ENCODE data around the gene SNX8. TPM values are rescaled to one million over a fixed set of nuclear protein-coding genes. Genes with fewer than 3 reads are reported as not detected.

Gene SNX8
- total RNA-seq, 4 donors from 2014 or later, result 16.0 to 63.3 (median 31.6) TPM

- TF ChIP-seq CTCF (IDR thresholded peaks at IDR 0.05; ENCODE audit: low read depth), result no peak
Measured at GRCh38 chr7:2357165-2357564, 42.9 kb upstream of the SNX8 start.

GRCh38 chr7:2355705-2356008 is 41.4 kb upstream of the SNX8 start:
- TF ChIP-seq CTCF (IDR thresholded peaks at IDR 0.05; ENCODE audit: low read depth), result no peak

GRCh38 chr7:2354939-2355704 is 40.9 kb upstream of the SNX8 start:
- TF ChIP-seq CTCF (IDR thresholded peaks at IDR 0.05; ENCODE audit: low read depth), result no peak

- TF ChIP-seq CTCF (IDR thresholded peaks at IDR 0.05; ENCODE audit: low read depth), result no peak
Measured at GRCh38 chr7:2354186-2354938, 40.1 kb upstream of the SNX8 start, which contains the start of gene EIF3B. Gene EIF3B (plus strand): TSS chr7:2354827. CDS start chr7:2354922, 95 bp downstream.

- no peak for TF ChIP-seq CTCF (IDR thresholded peaks at IDR 0.05; ENCODE audit: low read depth)
Measured at GRCh38 chr7:2353936-2354185, 39.6 kb upstream of the SNX8 start.

GRCh38 chr7:2353113-2353935 is 39.1 kb upstream of the SNX8 start:
- TF ChIP-seq CTCF (IDR thresholded peaks at IDR 0.05; ENCODE audit: low read depth), result no peak

GRCh38 chr7:2350861-2351260 is 36.6 kb upstream of the SNX8 start:
- TF ChIP-seq CTCF (IDR thresholded peaks at IDR 0.05; ENCODE audit: low read depth), result no peak

All from subcutaneous adipose tissue (tissue), 4 donors.